AG09319 (cell line): ENCODE measurements around the gene XAGE2.

ENCODE experiments used
- DNase-seq: peaks from one replicate; pipeline ENCODE4 v3.0.0-alpha.2; 2010; ENCODE audit warnings: low read depth; ENCODE audit errors: extremely low read depth
- TF ChIP-seq, protein P1 (sequence below): IDR thresholded peaks from 2 replicates; pipeline ENCODE4 v1.5.1; 2011; ENCODE audit warnings: low read depth, mild to moderate bottlenecking, inconsistent platforms, low read length, moderate library complexity

Gene XAGE2

DNA sequence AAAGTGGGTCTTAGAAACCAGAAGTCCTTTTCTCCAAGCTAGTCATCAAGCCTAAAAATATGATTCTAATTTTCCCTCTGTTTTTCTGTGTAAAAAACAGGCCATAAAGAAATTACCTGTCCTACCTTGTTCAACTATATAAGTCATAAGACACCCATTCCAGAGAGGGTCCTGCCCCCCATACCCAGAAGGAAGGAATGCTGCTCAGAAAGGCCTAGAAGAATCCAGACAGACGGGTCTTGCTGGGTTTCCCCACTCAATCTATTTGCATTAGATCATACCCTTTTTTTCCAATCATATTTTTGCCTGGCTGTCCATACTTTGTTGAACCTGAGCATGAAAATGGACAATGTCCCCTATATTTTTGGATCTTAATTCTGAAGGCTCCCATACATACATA is 16.3 kb upstream of the XAGE2 start:
- TF ChIP-seq, protein P1, sequence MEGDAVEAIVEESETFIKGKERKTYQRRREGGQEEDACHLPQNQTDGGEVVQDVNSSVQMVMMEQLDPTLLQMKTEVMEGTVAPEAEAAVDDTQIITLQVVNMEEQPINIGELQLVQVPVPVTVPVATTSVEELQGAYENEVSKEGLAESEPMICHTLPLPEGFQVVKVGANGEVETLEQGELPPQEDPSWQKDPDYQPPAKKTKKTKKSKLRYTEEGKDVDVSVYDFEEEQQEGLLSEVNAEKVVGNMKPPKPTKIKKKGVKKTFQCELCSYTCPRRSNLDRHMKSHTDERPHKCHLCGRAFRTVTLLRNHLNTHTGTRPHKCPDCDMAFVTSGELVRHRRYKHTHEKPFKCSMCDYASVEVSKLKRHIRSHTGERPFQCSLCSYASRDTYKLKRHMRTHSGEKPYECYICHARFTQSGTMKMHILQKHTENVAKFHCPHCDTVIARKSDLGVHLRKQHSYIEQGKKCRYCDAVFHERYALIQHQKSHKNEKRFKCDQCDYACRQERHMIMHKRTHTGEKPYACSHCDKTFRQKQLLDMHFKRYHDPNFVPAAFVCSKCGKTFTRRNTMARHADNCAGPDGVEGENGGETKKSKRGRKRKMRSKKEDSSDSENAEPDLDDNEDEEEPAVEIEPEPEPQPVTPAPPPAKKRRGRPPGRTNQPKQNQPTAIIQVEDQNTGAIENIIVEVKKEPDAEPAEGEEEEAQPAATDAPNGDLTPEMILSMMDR = no peak

DNA sequence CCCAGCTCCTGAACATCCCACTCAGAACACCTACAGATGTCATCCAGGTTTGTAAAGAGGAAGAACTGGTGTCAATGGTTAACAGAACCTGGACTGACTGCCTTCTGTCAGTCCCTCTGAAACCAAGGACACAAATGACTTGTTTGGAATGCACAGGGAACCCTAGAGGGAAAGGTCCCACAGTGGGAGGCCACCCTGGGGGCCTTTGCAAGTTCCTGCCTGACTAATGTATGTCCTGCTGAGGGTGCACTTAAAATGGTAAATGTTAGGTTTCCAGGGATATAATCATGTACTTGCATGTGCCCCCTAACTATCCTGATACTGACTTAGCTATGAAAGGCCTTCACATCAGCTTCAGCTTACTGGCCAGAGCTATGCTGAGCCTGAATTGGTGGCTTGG is 15.0 kb upstream of the XAGE2 start:
- DNase-seq = no peak
- TF ChIP-seq, protein P1 = no peak

More for the DNA sequence above, 16.3 kb upstream of the XAGE2 start:
- DNase-seq = no peak

DNA sequence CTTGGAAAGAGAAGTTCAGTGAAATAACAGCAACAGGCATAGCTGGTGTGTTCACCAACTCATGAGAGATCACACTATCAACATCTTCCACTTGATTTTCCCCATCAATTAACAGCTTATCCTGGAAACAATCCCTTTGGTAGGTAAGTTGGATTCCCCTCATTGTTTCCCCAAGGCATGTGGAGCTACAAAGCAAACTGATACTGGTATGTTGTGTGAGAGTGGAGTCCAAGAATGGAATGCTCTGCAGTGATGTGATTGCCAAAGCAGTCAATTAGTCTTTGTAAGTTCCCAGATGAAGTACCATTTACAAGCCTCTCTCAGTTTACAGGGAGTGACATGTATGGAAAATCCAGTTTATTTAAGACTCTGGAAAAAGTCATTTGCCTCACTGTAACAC is 13.7 kb upstream of the XAGE2 start:
- TF ChIP-seq, protein P1 = no peak

DNA sequence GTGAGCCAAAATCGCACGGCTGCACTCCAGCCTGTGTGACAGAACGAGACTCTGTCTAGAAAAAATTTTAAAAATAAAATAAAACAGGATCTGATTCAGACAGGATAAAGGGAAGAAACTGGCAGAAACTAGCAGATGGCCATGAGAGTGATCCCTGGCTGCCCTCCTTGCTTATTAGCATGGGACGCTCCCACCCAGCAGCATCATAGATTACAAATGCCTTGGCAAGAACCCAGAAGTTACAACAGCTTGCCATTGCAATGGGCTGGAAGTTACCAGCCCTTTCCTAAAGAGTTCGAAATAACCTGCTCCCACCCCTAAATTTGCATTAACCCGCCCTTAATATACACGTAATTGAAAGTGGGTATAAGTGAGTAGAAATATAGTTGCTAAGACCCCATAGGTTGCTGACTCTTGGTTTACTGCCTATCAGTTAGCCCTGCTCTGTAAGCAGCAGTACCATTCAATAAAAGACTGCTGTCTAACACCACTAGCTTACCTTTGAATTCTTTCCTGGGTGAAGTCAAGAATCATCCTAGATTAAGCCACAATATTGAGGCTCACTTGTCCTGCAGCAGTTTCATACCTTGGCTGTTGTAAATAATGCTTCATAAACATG is 9.1 kb upstream of the XAGE2 start:
- no peak for DNase-seq
- TF ChIP-seq, protein P1 = no peak

More for the DNA sequence above, 13.7 kb upstream of the XAGE2 start:
- DNase-seq = no peak

DNA sequence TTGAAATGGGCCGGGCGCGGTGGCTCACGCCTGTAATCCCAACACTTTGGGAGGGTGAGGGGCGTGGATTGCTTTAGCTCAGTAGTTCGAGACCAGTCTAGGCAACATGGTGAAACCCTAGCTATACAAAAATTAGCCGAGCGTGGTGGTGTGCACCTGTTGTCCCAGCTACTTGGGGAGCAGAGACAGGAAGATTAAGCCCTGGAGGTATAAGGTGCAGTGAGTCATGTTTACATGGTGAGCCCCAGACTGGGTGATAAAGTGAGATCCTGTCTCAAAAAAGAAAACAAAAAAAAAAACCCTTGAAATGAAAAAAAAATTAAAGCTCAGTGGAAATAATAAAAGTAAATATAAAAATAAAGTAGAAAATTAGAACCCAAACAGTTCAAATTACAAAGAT is 6.9 kb upstream of the XAGE2 start:
- no peak for DNase-seq
- TF ChIP-seq, protein P1 = no peak

DNA sequence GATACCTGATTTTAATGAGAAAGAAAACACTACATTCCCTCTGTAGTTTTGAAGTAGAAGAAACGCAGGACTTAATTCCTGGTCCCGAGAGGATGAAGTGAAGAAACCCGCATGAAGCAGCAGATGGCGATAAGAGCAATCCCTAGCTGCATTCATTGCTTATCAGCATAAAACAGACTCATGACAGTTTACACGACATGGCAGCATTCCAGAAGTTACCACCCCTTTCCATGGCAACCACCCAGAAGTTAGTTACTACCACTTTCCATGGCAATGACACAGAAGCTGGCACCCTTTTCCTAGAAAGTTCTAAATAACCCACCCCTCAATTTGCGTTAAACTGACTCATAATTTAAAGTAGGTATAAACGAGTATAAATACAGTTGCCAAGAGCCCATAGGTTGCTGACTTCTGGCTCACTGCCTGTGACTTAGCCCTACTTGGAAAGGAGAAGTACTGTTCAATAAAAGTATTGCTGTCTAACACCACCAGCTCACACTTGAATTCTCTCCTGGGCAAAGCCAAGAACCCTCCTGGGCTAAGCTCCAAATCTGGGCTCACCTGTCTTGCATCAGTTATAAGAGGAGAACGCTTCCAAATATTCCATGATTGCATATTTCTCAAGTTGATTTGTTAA is 5.5 kb upstream of the XAGE2 start:
- DNase-seq = no peak

DNA sequence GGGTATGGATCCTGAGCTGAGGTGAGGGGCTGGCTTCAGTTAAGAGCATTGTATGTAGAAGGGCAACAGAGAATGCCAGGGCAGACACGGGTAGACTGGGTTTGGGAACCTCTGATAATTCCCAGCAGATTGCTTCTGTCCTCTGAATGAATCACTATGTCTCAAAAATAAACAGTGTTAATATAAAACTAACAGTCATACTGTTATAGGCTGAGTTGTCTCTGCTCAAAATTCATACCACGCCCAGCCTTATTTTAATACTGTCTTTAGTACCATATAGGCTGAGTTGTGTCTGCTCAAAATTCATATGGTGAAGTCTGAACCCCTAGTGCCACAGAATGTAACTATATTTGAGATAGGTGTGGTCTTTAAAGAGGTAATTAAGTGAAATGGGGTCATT is 10.0 kb downstream of the XAGE2 start:
- TF ChIP-seq, protein P1 = no peak

More for the DNA sequence above, 5.5 kb upstream of the XAGE2 start:
- TF ChIP-seq, protein P1 = peak; percentile 8

More for the DNA sequence above, 10.0 kb downstream of the XAGE2 start:
- DNase-seq = no peak
